Measurements from ENCODE around the gene GNLY. TPM values are rescaled to one million over a fixed set of nuclear protein-coding genes. Genes with fewer than 3 reads are reported as not detected.

The GNLY gene
- total RNA-seq, 1 donor from 2014 or later = not detected

GRCh38 chr2:85748039-85748734, 54.0 kb downstream of the GNLY start:
- H3K4me1 ChIP-seq (ENCODE audit: control insufficient read depth in 3 of 3, insufficient read depth in 3 of 3, low read length in 3 of 3) = peaks cover 83 to 92% (median 90%) of the 10 kb centered on the region in 3 donors
- peak overlapping the region; percentile 74 for H3K27ac ChIP-seq (ENCODE audit: low read depth, low read length)

More at GRCh38 chr2:85748039-85748734, 54.0 kb downstream of the GNLY start:
- H3K9ac ChIP-seq (ENCODE audit: low read depth in 1 of 3, low read length in 3 of 3) = peak overlapping the region in 2 of 3 donors; percentile 15 to 77
- H3K36me3 ChIP-seq (ENCODE audit: control insufficient read depth in 3 of 3, insufficient read depth in 3 of 3, low read length in 3 of 3) = no peaks in the 10 kb centered on the region
- peak overlapping the region; percentile 18 to 65 (median 25) for H3K4me3 ChIP-seq (ENCODE audit: low read length in 3 of 3)
- no peaks in the 10 kb centered on the region for H3K9me3 ChIP-seq (ENCODE audit: control insufficient read depth in 3 of 3, low read length in 3 of 3)
- H3K27me3 ChIP-seq (ENCODE audit: control insufficient read depth in 3 of 3, insufficient read depth in 3 of 3, low read length in 3 of 3) = no peaks in the 10 kb centered on the region

Small RNA genes within 50 kb of the gene (small RNA-seq; reads per million reads assigned to genes)
- not detected for gene RNU1-38P

Other genes with a start within 250 kb of the GNLY start
- gene MAT2A, start 155.2 kb upstream of the GNLY start, total RNA-seq = 57.9 TPM
- gene GGCX, start 132.9 kb upstream of the GNLY start, total RNA-seq = 24.5 TPM
- gene VAMP8, start 116.8 kb upstream of the GNLY start, total RNA-seq = 4.7 TPM
- 17.7 TPM for gene VAMP5, start 109.9 kb upstream of the GNLY start, total RNA-seq
- gene RNF181, start 98.6 kb upstream of the GNLY start, total RNA-seq = 74.1 TPM
- 4.7 TPM for gene TMEM150A, start 91.7 kb upstream of the GNLY start, total RNA-seq
- 31.8 TPM for gene C2orf68, start 82.3 kb upstream of the GNLY start, total RNA-seq
- gene USP39, start 78.2 kb upstream of the GNLY start, total RNA-seq = 24.0 TPM
- gene SFTPB, start 26.2 kb upstream of the GNLY start, total RNA-seq = not detected
- gene ATOH8, start 59.6 kb downstream of the GNLY start, total RNA-seq = 8.4 TPM
- 24.5 TPM for gene ST3GAL5, start 194.6 kb downstream of the GNLY start, total RNA-seq